CD14-positive monocyte (primary cell): ENCODE measurements around the gene PPP1R12B. TPM values are rescaled to one million over a fixed set of nuclear protein-coding genes. Genes with fewer than 3 reads are reported as not detected.
"Not testable (repeated sequence)": the region's sequence is repeated elsewhere in the genome, so short reads cannot be mapped to it uniquely, and the experiment has no call there.

ENCODE experiments used
- DNase-seq, 3 donors: peaks; one replicate each; pipeline ENCODE4 v3.0.0-alpha.2; 2011 to 2022
- H2AFZ ChIP-seq: 2 replicates; pipeline ENCODE4 v1.6.0; 2012; ENCODE audit warnings: mild to moderate bottlenecking, low read depth, low read length, inconsistent platforms; ENCODE audit not compliant: insufficient read depth, poor library complexity, severe bottlenecking
- H3K27ac ChIP-seq, 2 donors: 1 replicate in 1 of 2; 2 replicates in 1 of 2; pipeline ENCODE4 v1.5.1; 2012 to 2013; ENCODE audit warnings: low read length in 2 of 2, control low read depth in 1 of 2, inconsistent platforms in 1 of 2, low read depth in 1 of 2, mild to moderate bottlenecking in 1 of 2
- H3K27me3 ChIP-seq, 2 donors: one replicate each; pipeline versions ENCODE4 v1.6.0 to v1.6.1; 2011 to 2013; ENCODE audit warnings: low read length in 2 of 2; ENCODE audit not compliant: control insufficient read depth in 2 of 2, insufficient read depth in 2 of 2
- H3K36me3 ChIP-seq, 2 donors: replicated peaks in 1 of 2; 1 replicate in 1 of 2; 2 replicates in 1 of 2; pipeline versions ENCODE4 v1.5.1 to v1.6.1; 2012 to 2013; ENCODE audit warnings: low read length in 2 of 2, control low read depth in 1 of 2, inconsistent platforms in 1 of 2, mild to moderate bottlenecking in 1 of 2; ENCODE audit not compliant: insufficient read depth in 2 of 2, control insufficient read depth in 1 of 2
- H3K4me1 ChIP-seq, 2 donors: 1 replicate in 1 of 2; 2 replicates in 1 of 2; pipeline versions ENCODE4 v1.5.1 to v1.6.1; 2012 to 2013; ENCODE audit warnings: low read length in 2 of 2, control low read depth in 1 of 2, inconsistent platforms in 1 of 2, mild to moderate bottlenecking in 1 of 2, moderate library complexity in 1 of 2; ENCODE audit not compliant: insufficient read depth in 2 of 2, control insufficient read depth in 1 of 2
- H3K4me2 ChIP-seq: replicated peaks from 2 replicates; pipeline ENCODE3; 2012; ENCODE audit warnings: low read length, moderate library complexity, mild to moderate bottlenecking; ENCODE audit not compliant: poor library complexity, severe bottlenecking; ENCODE audit errors: extremely low read depth
- H3K4me3 ChIP-seq, 3 experiments: fragments of 200-600 bp in 1 of 3; sonication (generic) in 1 of 3; replicated peaks in 1 of 3; 1 replicate in 2 of 3; 2 replicates in 1 of 3; pipeline ENCODE4 v1.5.1; 2011 to 2013; ENCODE audit warnings: low read length in 3 of 3, mild to moderate bottlenecking in 3 of 3, control low read depth in 2 of 3, low read depth in 2 of 3, inconsistent platforms in 1 of 3, moderate library complexity in 1 of 3
- H3K79me2 ChIP-seq: 2 replicates; pipeline ENCODE4 v1.6.0; 2012; ENCODE audit warnings: mild to moderate bottlenecking, control low read depth, inconsistent platforms, low read length, moderate library complexity; ENCODE audit not compliant: insufficient read depth
- H3K9ac ChIP-seq: 2 replicates; pipeline ENCODE4 v1.6.0; 2017; ENCODE audit warnings: low read length, mild to moderate bottlenecking; ENCODE audit not compliant: insufficient read depth, poor library complexity, severe bottlenecking
- H3K9me3 ChIP-seq, 2 donors: replicated peaks in 1 of 2; 1 replicate in 1 of 2; 2 replicates in 1 of 2; pipeline versions ENCODE4 v1.5.1 to v1.6.1; 2012 to 2013; ENCODE audit warnings: low read length in 2 of 2, control low read depth in 1 of 2; ENCODE audit not compliant: control insufficient read depth in 1 of 2, insufficient read depth in 1 of 2
- H4K20me1 ChIP-seq: 2 replicates; pipeline ENCODE4 v1.6.0; 2012; ENCODE audit warnings: mild to moderate bottlenecking, low read length, control low read depth, moderate library complexity; ENCODE audit not compliant: insufficient read depth
- H3K27ac Mint-ChIP-seq, 7 donors: one replicate each; pipeline ENCODE4 v1.8.0; 2020; ENCODE audit warnings: mild to moderate bottlenecking in 7 of 7, mixed read lengths in 7 of 7, moderate library complexity in 6 of 7, inconsistent platforms in 2 of 7
- H3K27me3 Mint-ChIP-seq, 3 donors: one replicate each; pipeline ENCODE4 v1.8.0; 2021 to 2022; ENCODE audit warnings: low read depth in 3 of 3, mild to moderate bottlenecking in 3 of 3, mixed read lengths in 3 of 3, moderate library complexity in 3 of 3, inconsistent platforms in 1 of 3
- H3K36me3 Mint-ChIP-seq, 2 donors: one replicate each; pipeline ENCODE4 v1.8.0; 2020; ENCODE audit warnings: mixed read lengths in 2 of 2, inconsistent platforms in 1 of 2, mild to moderate bottlenecking in 1 of 2
- H3K4me1 Mint-ChIP-seq: one replicate; pipeline ENCODE4 v1.8.0; 2020; ENCODE audit warnings: mild to moderate bottlenecking, mixed read lengths
- H3K4me3 Mint-ChIP-seq, 2 donors: one replicate each; pipeline ENCODE4 v1.8.0; 2020; ENCODE audit warnings: mild to moderate bottlenecking in 2 of 2, mixed read lengths in 2 of 2, moderate library complexity in 1 of 2
- H3K9me3 Mint-ChIP-seq, 7 donors: one replicate each; pipeline ENCODE4 v1.8.0; 2020 to 2022; ENCODE audit warnings: mixed read lengths in 7 of 7, mild to moderate bottlenecking in 6 of 7, moderate library complexity in 6 of 7, inconsistent platforms in 2 of 7
- CTCF ChIP-seq: fragments of 200-600 bp; IDR thresholded peaks from one replicate; pipeline ENCODE4 v1.8.0; 2022; ENCODE audit warnings: antibody characterized with exemption, mild to moderate bottlenecking
- WGBS: methylation state at CpG from one replicate; pipeline ENCODE4 v1.1.5; 2013; ENCODE audit warnings: missing lambda C conversion rate; ENCODE audit not compliant: insufficient coverage; 5-methylcytosine and 5-hydroxymethylcytosine counted together
- intact Hi-C, 2 donors: fragments of 100-400 bp; cut with micrococcal nuclease; formaldehyde crosslinking; loops; one replicate each; pipeline versions ENCODE4 v1.15.0 to v1.15.1; 2023
- polyA plus RNA-seq, 3 donors: library from polyadenylated mRNA; depleted of rRNA in 1 of 3; unstranded in 2 of 3; stranded (reverse) in 1 of 3; fragments of 300-500 nt in 2 of 3; fragments of >200 nt in 1 of 3; fragmentation: Illumina TruSeq in 2 of 3; gene quantifications; 1 replicate in 2 of 3; 2 replicates in 1 of 3; pipeline ENCODE4 v1.2.3, GENCODE V29; 2012 to 2021

The PPP1R12B gene
- polyA plus RNA-seq, 3 donors, result 1.3 to 12.2 (median 1.7) TPM

- intact Hi-C loops, result no loop called here
- H3K36me3 ChIP-seq, result peaks cover 10 to 45% of the 10 kb centered on the region in 2 donors
- H3K36me3 Mint-ChIP-seq, result peaks cover 72 to 80% of the 10 kb centered on the region in 2 donors
- H3K9me3 ChIP-seq, result no peaks in the 10 kb centered on the region
- no peak overlapping the region for H3K27ac Mint-ChIP-seq
- peaks cover 0 to 3% (median 0%) of the 10 kb centered on the region in 7 donors for H3K9me3 Mint-ChIP-seq
- no peak overlapping the region for H3K4me3 Mint-ChIP-seq
- peaks cover under 1 to 5% (median 4%) of the 10 kb centered on the region in 3 donors for H3K27me3 Mint-ChIP-seq
- H4K20me1 ChIP-seq, result no peaks in the 10 kb centered on the region
- H3K27me3 ChIP-seq, result no peaks in the 10 kb centered on the region
- H3K4me2 ChIP-seq, result no peak overlapping the region
- TF ChIP-seq CTCF, result no peak
- H3K4me1 ChIP-seq, result no peaks in the 10 kb centered on the region
- H3K4me1 Mint-ChIP-seq, result no peaks in the 10 kb centered on the region
- no peak overlapping the region for H3K27ac ChIP-seq
- no peak overlapping the region for H2AFZ ChIP-seq
- no peak overlapping the region for H3K9ac ChIP-seq
- H3K79me2 ChIP-seq, result no peaks in the 10 kb centered on the region
- no peak overlapping the region for H3K4me3 ChIP-seq
- no peak for DNase-seq
- 96% methylated on average over 4 of the region's 4 CpGs for WGBS
These were observed 104.0 kb downstream of the PPP1R12B start for GRCh38 chr1:202452508-202452907.

- H3K4me3 Mint-ChIP-seq, H3K9me3 Mint-ChIP-seq, intact Hi-C loops, H3K4me3 ChIP-seq, H4K20me1 ChIP-seq, H3K4me1 ChIP-seq, H3K27ac Mint-ChIP-seq, H3K27ac ChIP-seq, DNase-seq, H2AFZ ChIP-seq, H3K27me3 ChIP-seq, H3K79me2 ChIP-seq, H3K4me2 ChIP-seq, H3K4me1 Mint-ChIP-seq, H3K9me3 ChIP-seq, H3K9ac ChIP-seq: not testable (repeated sequence)
- peaks cover 4 to 23% of the 10 kb centered on the region in 2 donors for H3K36me3 ChIP-seq
- Mint-ChIP-seq H3K36me3 (peaks cover 60 to 69% of the 10 kb centered on the region in 2 donors), H3K27me3 (peaks cover 3 to 12% (median 10%) of the 10 kb centered on the region in 3 donors)
- WGBS, result 100% methylated on average over 3 of the region's 5 CpGs
These were observed 108.1 kb downstream of the PPP1R12B start for GRCh38 chr1:202456372-202457169.

- H3K27ac ChIP-seq, H3K4me2 ChIP-seq, H3K4me3 Mint-ChIP-seq, DNase-seq, H3K9ac ChIP-seq, H3K4me1 Mint-ChIP-seq, intact Hi-C loops, H3K27ac Mint-ChIP-seq, H3K79me2 ChIP-seq, H2AFZ ChIP-seq, H3K9me3 ChIP-seq, H3K4me3 ChIP-seq, H3K4me1 ChIP-seq, H3K9me3 Mint-ChIP-seq: not testable (repeated sequence)
- Mint-ChIP-seq H3K27me3 (peaks cover 14 to 24% (median 22%) of the 10 kb centered on the region in 3 donors), H3K36me3 (peaks cover 57 to 67% of the 10 kb centered on the region in 2 donors)
- H3K36me3 ChIP-seq, result peaks cover 4 to 22% of the 10 kb centered on the region in 2 donors
- H3K27me3 ChIP-seq, result peaks cover 9 to 15% of the 10 kb centered on the region in 2 donors
- peaks cover 29% of the 10 kb centered on the region for H4K20me1 ChIP-seq
These were observed 110.2 kb downstream of the PPP1R12B start for GRCh38 chr1:202458651-202459050.
